ENCODE measurements around the gene FAU. TPM values are rescaled to one million over a fixed set of nuclear protein-coding genes. Genes with fewer than 3 reads are reported as not detected.

Gene FAU
- total and polyA plus RNA-seq, 2 of the 13 experiments (the other 11 are each of a cell fraction or from before 2014, with no cell fraction given): 374 to 869 TPM

DNA sequence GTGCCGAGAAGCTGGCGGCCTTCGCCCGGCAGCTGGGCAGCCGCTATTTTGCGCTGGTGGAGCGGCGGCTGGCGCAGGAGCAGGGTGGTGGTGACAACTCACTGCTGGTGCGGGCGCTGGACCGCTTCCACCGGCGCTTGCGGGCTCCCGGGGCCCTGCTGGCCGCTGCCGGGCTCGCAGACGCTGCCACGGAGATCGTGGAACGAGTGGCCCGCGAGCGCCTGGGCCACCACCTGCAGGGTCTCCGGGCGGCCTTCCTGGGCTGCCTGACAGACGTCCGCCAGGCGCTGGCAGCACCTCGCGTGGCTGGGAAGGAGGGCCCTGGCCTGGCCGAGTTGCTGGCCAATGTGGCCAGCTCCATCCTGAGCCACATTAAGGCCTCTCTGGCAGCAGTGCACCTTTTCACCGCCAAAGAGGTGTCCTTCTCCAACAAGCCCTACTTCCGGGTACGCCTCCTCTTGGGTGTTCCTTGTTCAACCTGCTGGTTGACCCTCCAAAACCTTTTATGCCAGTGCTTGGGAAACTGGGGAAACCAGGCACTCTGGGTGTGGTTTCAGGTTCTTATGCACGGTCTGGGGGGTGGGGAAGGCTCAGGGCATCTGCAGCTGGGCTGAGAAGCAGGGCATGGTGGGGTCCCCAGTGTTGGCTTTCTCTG is 13.3 kb downstream of the FAU start:
- no peak for ATAC-seq
- intact Hi-C loops (cut with micrococcal nuclease; ENCODE audit: unreplicated experiment): no loop called here
- H3K9me3 ChIP-seq (ENCODE audit: low read length): no peaks in the 10 kb centered on the region
- FAIRE-seq: no peak
- ChIA-PET CTCF (ENCODE audit: low intra/inter-chr PET ratio, low total read pairs) (no interaction called here), POLR2A (interaction anchor here (0.9 kb wide), 1 partner anchor 117 kb away, joined by 3 read pairs; no protein-coding TSS in a partner anchor)
- no peak overlapping the region for H3K9ac ChIP-seq (ENCODE audit: insufficient read depth, low read depth, low read length)
- DNase-seq (ENCODE audit: low spot score): no peak
- H2AFZ ChIP-seq (ENCODE audit: low read length): no peak overlapping the region
- H3K4me2 ChIP-seq (ENCODE audit: low read depth, low read length): no peak overlapping the region
- no peak overlapping the region for H3K4me3 ChIP-seq (replicated peaks in 1 of 3; ENCODE audit: insufficient read depth in 1 of 3, low read depth in 2 of 3, low read length in 3 of 3)
- no peak for TF ChIP-seq YEATS2 (CRISPR knock-in tag; IDR thresholded peaks at IDR 0.05; ENCODE audit: borderline replicate concordance)
- no peaks in the 10 kb centered on the region for H4K20me1 ChIP-seq (ENCODE audit: insufficient read depth, low read length)
- no TSS peak for BruUV-seq (replicated peaks)
- in situ Hi-C loops (cut with HindIII; ENCODE audit: extremely low pct_ligation_motif_present, low pct_unique_long_range_greater_than_20kb): no loop called here
- WGBS (ENCODE audit: low lambda C conversion rate): 96% methylated on average over 13 of the region's 38 CpGs
- peaks cover 16% of the 10 kb centered on the region for H3K4me1 ChIP-seq (ENCODE audit: insufficient read depth, low read length)
- H3K27me3 ChIP-seq (ENCODE audit: control insufficient read depth in 1 of 2, insufficient read depth in 2 of 2, low read length in 2 of 2): no peaks in the 10 kb centered on the region
- peaks cover 7 to 25% of the 10 kb centered on the region in 2 experiments; a peak in 3 of 5 replicates for H3K36me3 ChIP-seq (replicated peaks in 1 of 2; ENCODE audit: control insufficient read depth in 1 of 2, insufficient read depth in 2 of 2, low read length in 2 of 2)
- H3K79me2 ChIP-seq (ENCODE audit: insufficient read depth, low read length): peaks cover 7% of the 10 kb centered on the region
- H3K27ac ChIP-seq (ENCODE audit: extremely low read length, insufficient read depth, low read length): no peak overlapping the region

GRCh38 chr11:65107751-65108468 is 14.0 kb downstream of the FAU start:
- 96% methylated on average over 47 of the region's 52 CpGs for WGBS (ENCODE audit: low lambda C conversion rate)
- Histone ChIP-seq H3K79me2 (ENCODE audit: insufficient read depth, low read length) (peaks cover 4% of the 10 kb centered on the region), H3K36me3 (replicated peaks in 1 of 2; ENCODE audit: control insufficient read depth in 1 of 2, insufficient read depth in 2 of 2, low read length in 2 of 2) (peaks cover 8 to 25% of the 10 kb centered on the region in 2 experiments; a peak in 4 of 5 replicates), H2AFZ (ENCODE audit: low read length) (no peak overlapping the region), H4K20me1 (ENCODE audit: insufficient read depth, low read length) (no peaks in the 10 kb centered on the region), H3K27ac (ENCODE audit: extremely low read length, insufficient read depth, low read length) (no peak overlapping the region), H3K9ac (ENCODE audit: insufficient read depth, low read depth, low read length) (no peak overlapping the region), H3K27me3 (ENCODE audit: control insufficient read depth in 1 of 2, insufficient read depth in 2 of 2, low read length in 2 of 2) (no peaks in the 10 kb centered on the region), H3K4me2 (ENCODE audit: low read depth, low read length) (no peak overlapping the region), H3K9me3 (ENCODE audit: low read length) (no peaks in the 10 kb centered on the region), H3K4me3 (replicated peaks in 1 of 3; ENCODE audit: insufficient read depth in 1 of 3, low read depth in 2 of 3, low read length in 3 of 3) (no peak overlapping the region), H3K4me1 (ENCODE audit: insufficient read depth, low read length) (peaks cover 12% of the 10 kb centered on the region)
- no peak for DNase-seq (ENCODE audit: low spot score)
- intact Hi-C loops (cut with micrococcal nuclease; ENCODE audit: unreplicated experiment) (no loop called here), in situ Hi-C loops (cut with HindIII; ENCODE audit: extremely low pct_ligation_motif_present, low pct_unique_long_range_greater_than_20kb) (no loop called here)
- no peak for FAIRE-seq
- ChIA-PET CTCF (ENCODE audit: low intra/inter-chr PET ratio, low total read pairs) (no interaction called here), POLR2A (no interaction called here)
- no peak for ATAC-seq
- TF ChIP-seq RBFOX2 (IDR thresholded peaks at IDR 0.05; ENCODE audit: low read depth, low read length): peak; percentile 53
- no peak for TF ChIP-seq ZNF124 (CRISPR knock-in tag; IDR thresholded peaks at IDR 0.05)
- TF ChIP-seq AGO2 (optimal IDR thresholded peaks at IDR 0.05; ENCODE audit: low read depth, low read length): peak; percentile 33
- no TSS peak for BruUV-seq (replicated peaks)

Measured in HepG2 (cell line).